NT2/D1 (cell line): ENCODE results near the gene LHX5.

ENCODE experiments used
- SUZ12 ChIP-seq: IDR thresholded peaks from 2 replicates; pipeline ENCODE4 v1.6.1; 2011; ENCODE audit not compliant: insufficient read length, insufficient read depth; ENCODE audit errors: extremely low read depth
- YY1 ChIP-seq: IDR thresholded peaks from 2 replicates; pipeline ENCODE4 v1.6.1; 2011; ENCODE audit not compliant: insufficient read length, insufficient read depth
- ZNF274 ChIP-seq: IDR thresholded peaks from 2 replicates; pipeline ENCODE4 v1.6.1; 2011; ENCODE audit warnings: mild to moderate bottlenecking, low read depth, low read length

- TF ChIP-seq ZNF274 (no peak), YY1 (no peak), SUZ12 (no peak)
These were observed 34.0 kb downstream of the LHX5 start for GRCh38 chr12:113437729-113438100.
